GM13977 (cell line): ENCODE measurements around the gene CGB5.

Experiments used
- DNase-seq: peaks from one replicate; pipeline ENCODE4 v3.0.0; 2012; ENCODE audit warnings: low spot score
- CTCF ChIP-seq: IDR thresholded peaks from 2 replicates; pipeline ENCODE4 v1.5.1; 2012; ENCODE audit warnings: mild to moderate bottlenecking, control low read depth; ENCODE audit not compliant: insufficient read depth; ENCODE audit errors: extremely low read depth, missing control alignments
- in situ Hi-C: fragments of 300-500 bp; cut with MboI; formaldehyde crosslinking; loops from one replicate; pipeline ENCODE4 v1.12.0; 2022; ENCODE audit warnings: low sequenced_read_pairs, low pct_unique_long_range_greater_than_20kb, mixed read lengths, inconsistent platforms; ENCODE audit not compliant: unreplicated experiment

The CGB5 gene

DNA sequence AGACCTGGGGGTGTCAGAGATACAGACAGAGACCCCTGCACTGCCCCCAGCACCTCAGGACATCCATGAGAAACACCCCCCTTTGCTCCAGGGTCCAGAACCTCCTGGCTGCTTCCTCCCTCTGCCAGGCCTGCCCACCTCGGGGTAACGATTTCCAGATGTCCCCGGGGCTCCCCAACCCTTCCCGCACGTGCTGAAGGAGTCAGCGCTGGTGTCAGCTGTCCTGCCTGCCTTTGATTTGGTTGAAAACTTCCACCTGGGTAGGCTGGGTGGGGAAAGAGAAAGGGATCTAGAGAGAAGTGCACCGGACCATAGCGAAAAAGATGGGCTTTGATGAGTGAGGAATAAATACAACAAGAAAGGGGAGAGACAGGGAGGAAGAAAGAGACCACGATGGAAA lies 15.4 kb downstream of the CGB5 start:
- peak; percentile 19 for DNase-seq
- in situ Hi-C loops = no loop called here
- no peak for TF ChIP-seq CTCF

GRCh38 chr19:49061000-49061399 lies 17.4 kb downstream of the CGB5 start:
- TF ChIP-seq CTCF = no peak
- no peak for DNase-seq

GRCh38 chr19:49061445-49061844 lies 17.8 kb downstream of the CGB5 start:
- no peak for DNase-seq
- TF ChIP-seq CTCF = no peak
- in situ Hi-C loops = no loop called here

More at GRCh38 chr19:49061000-49061399, 17.4 kb downstream of the CGB5 start:
- in situ Hi-C loops = no loop called here

GRCh38 chr19:49064029-49064629 lies 20.5 kb downstream of the CGB5 start:
- in situ Hi-C loops = no loop called here
- no peak for DNase-seq
- no peak for TF ChIP-seq CTCF

DNA sequence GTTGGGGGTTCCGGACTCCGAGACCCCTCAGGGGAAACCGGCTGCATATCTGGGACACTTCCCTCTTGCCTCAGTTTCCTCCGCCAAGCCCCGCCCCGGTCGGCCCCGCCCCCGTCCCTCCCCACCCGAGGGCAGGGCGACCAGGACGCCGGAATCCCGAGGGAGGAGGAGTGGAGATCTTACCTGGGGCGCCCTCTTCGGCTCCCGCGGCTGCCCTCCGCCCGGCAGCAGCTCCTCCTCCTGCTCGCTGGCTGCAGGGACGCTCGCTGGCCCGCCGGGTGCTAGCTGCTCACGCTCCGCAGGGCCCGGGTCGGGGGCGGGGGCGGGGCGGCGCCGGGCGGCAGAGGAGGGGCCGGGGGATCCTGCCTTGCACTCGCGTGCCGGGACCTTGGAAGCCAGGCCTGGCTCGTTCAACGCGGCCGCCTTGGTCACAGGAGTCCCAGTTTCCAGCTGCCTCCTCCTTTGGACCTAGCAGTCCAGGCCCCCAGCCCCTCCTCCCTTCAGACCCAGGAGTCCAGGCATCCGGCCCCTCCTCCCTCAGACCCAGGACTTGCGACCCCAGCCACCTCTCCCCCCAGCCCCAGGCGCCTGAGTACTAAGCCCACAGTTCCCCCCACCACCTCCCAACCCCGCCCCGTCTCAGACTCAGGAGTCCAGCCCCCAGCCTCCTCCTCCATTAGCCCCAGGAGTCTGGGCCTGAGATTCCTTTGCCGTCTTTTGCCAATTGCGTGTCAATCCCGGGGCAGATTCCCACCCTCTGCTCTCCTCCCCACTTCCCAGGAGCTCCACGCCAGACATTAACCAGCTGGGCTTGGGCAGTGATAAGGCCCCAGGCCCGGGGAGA lies 21.3 kb downstream of the CGB5 start, which contains the start of gene NTF4:
Gene NTF4 (minus strand): TSS at position 51 of the 844 bp plus-strand sequence. CDS start 2,821 bp downstream, outside the sequence.
- TF ChIP-seq CTCF = no peak
- DNase-seq = no peak
- in situ Hi-C loops = no loop called here

GRCh38 chr19:49065905-49066512 lies 22.4 kb downstream of the CGB5 start:
- TF ChIP-seq CTCF = no peak
- DNase-seq = no peak
- in situ Hi-C loops = no loop called here
